Activated naive CD8-positive, alpha-beta T cell (primary cell): ENCODE results near the gene STAT6.

Experiments
- H3K27ac Mint-ChIP-seq: one replicate; pipeline ENCODE4 v1.8.0; 2021; ENCODE audit warnings: mixed read lengths
- H3K27me3 Mint-ChIP-seq: one replicate; pipeline ENCODE4 v1.8.0; 2021; ENCODE audit warnings: mixed read lengths
- H3K36me3 Mint-ChIP-seq: one replicate; pipeline ENCODE4 v1.8.0; 2021; ENCODE audit warnings: mixed read lengths
- H3K4me1 Mint-ChIP-seq: one replicate; pipeline ENCODE4 v1.8.0; 2021; ENCODE audit warnings: low read depth, mixed read lengths
- H3K4me3 Mint-ChIP-seq: one replicate; pipeline ENCODE4 v1.8.0; 2021; ENCODE audit warnings: mild to moderate bottlenecking, mixed read lengths
- H3K9me3 Mint-ChIP-seq: one replicate; pipeline ENCODE4 v1.8.0; 2021; ENCODE audit warnings: low read depth, mixed read lengths

Gene STAT6

DNA sequence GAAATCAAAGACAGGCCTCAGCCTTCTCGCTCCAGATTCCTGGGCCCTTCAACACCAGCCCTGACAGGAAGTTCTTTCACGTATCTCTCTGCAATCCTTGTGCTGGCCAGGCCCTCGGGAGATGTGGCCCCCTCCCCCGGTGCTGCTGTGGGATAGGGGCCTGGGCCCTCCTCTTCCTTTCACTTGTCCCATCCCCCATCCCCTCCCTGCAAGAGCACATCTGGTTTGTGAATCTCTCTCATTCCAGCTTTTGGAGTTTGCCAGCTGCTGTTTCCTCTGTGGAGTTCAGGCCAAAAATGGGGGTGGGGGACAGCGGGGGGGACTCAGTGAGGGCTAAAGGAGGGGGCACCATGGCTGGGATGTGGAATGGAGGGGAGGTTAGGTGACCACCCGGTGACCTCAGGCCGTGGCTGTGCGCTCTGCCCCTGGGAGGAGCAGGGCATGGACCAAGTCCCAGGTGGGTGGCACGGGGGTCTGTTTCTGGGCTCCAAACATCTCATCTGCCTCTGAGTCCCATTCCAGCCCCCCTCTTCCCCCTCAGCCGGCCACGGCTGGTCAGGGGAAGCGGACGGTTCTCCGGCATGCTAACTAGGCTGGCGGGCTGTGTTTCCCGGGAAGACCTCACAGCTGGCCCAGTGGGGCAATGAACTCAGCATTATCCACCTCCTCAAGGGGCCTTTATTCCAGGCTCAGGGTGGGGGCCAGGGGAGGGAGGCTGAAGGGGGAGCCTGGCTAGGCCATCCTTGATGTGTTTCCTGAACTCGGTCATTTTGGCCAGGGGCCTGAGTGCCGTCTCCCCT, 24.6 kb upstream of the STAT6 start:
- Mint-ChIP-seq H3K36me3 (no peaks in the 10 kb centered on the region), H3K4me3 (no peak overlapping the region), H3K27me3 (no peaks in the 10 kb centered on the region), H3K27ac (no peak overlapping the region), H3K9me3 (no peaks in the 10 kb centered on the region), H3K4me1 (peaks cover 3% of the 10 kb centered on the region)

DNA sequence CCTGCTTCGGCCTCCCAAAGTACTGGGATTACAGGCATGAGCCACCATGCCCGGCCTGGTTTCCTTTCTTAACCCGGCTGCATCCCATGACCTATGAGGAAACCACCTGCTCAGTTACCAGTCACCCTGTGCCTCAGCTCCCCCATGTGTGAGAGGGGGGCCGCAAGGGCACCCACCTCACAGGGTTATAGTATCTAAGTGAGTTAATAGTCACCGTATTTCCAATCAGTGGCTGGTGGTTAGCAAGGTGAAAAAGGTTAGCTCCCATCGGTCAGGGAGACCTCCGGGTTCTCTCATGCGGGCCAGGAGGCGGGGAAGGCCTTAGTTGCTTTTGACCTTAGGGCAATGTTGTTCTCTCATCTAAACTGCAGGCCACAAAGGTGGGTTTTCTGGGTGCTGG, 23.8 kb upstream of the STAT6 start:
- peaks cover 3% of the 10 kb centered on the region for H3K4me1 Mint-ChIP-seq
- H3K27ac Mint-ChIP-seq: no peak overlapping the region
- no peaks in the 10 kb centered on the region for H3K36me3 Mint-ChIP-seq
- H3K9me3 Mint-ChIP-seq: no peaks in the 10 kb centered on the region
- H3K27me3 Mint-ChIP-seq: no peaks in the 10 kb centered on the region
- no peak overlapping the region for H3K4me3 Mint-ChIP-seq

DNA sequence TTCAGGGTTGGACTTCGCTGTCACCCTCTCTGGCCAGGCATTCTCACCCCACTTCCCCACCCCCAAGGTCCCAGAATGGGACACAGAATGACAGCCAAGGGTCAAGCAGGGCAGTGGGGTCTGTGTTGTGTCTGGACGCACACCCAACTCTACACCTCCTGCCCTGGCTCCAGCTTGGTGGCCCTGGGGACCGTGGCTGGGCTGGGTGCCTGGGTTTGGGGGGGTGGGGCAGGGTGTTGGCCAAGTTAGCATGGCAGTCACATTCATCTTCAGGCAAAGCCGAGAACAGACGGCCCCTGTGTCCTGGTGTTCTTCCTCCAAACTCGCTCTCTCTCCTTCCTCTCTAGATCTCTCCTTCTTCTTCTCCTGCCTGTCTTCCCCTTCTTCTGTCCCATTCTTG, 22.8 kb upstream of the STAT6 start:
- Mint-ChIP-seq H3K27me3 (no peaks in the 10 kb centered on the region), H3K4me3 (no peak overlapping the region), H3K9me3 (no peaks in the 10 kb centered on the region), H3K27ac (no peak overlapping the region), H3K36me3 (no peaks in the 10 kb centered on the region), H3K4me1 (peaks cover 6% of the 10 kb centered on the region)

DNA sequence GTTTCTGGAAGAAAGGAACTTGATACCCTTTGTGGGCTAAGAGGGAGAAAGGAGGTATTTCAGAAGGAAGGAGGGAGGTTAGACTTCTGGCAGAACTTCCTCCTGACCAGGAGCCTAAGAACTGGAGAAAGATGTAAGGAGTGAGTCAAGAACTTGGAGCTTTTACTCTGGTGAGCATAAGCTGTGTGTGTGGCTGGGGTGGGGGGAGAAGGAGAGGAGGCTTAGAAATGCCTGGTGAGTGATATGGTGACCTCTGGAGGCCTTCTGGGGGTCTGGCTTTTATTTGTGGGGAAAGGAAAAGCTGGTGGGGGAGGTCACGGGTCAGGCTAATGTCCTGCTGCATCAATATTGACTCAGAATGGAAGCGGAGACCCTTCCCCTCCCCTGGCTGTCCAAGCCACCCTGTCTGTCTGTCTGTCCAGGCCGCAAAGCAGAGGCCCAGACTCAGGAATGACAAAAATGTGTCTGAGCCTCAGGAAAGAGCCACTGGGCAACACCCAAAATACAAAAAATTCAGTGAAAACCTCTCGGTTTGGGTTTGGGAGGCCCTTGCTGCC, 21.9 kb upstream of the STAT6 start:
- Mint-ChIP-seq H3K27me3 (no peaks in the 10 kb centered on the region), H3K9me3 (no peaks in the 10 kb centered on the region), H3K27ac (no peak overlapping the region), H3K36me3 (no peaks in the 10 kb centered on the region), H3K4me3 (no peak overlapping the region), H3K4me1 (peaks cover 6% of the 10 kb centered on the region)

DNA sequence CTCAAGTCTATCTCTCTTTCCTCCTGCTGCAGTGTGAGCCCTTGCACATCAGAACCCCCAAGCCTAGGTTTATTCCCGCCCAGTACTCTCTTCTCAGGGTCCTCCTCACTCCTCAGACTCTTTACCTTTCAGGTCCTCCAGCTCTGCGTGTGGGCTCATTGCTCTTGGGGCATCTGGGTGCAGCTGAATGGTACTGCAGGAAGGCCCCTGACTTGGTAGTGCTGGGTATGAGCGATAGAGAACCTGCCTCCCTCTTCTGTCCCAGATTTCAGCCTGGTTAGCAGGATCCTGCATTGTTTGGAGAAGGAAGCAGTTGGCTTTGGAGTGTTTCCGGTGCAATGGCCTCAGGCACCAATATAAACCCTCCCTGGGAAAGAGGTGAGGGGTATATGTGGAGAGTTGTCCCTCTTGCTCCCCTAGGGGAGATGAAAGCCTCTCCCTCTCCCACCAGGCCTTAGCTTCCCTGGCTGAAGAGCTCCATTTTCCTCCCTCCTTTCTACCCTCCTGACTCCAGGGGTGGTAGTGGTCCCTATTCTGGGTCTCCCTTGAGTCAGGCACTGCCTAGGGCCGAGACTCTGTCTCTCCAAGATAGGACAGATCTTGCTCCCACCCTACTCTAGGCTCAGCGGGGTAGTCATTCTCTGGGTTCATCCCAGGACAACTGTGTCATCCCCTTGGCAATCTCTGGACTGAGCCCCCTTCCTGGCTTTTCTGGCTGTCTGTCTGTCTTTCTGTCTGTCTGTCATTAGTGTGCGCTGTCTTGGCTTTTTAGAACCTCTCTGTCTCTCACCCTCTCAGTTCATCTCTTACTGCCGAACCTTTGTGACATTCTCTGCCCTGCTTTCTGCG, 21.0 kb upstream of the STAT6 start:
- Mint-ChIP-seq H3K4me3 (no peak overlapping the region), H3K36me3 (no peaks in the 10 kb centered on the region), H3K27ac (no peak overlapping the region), H3K4me1 (peaks cover 8% of the 10 kb centered on the region), H3K9me3 (no peaks in the 10 kb centered on the region), H3K27me3 (no peaks in the 10 kb centered on the region)

DNA sequence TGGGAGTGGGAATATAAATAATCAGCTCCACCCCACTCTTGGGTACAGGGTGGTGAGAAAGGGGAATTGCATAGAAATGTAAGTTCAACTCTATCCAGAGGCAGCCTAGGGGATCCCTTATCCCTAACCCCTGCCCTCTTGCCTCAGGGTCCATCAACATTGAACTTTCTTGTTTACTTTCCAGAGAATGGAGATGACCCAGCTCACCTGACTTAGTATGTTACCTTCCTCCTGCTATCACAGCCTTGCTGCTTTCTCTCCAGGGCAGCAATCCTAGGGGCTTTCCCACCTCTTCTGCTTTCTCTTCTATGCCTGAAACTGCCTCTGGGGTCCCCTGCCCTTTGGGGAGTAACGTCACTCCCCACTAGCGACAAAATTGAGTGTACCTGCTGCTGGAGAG, 19.8 kb upstream of the STAT6 start:
- Mint-ChIP-seq H3K4me1 (peaks cover 12% of the 10 kb centered on the region), H3K9me3 (no peaks in the 10 kb centered on the region), H3K27ac (no peak overlapping the region), H3K4me3 (no peak overlapping the region), H3K36me3 (no peaks in the 10 kb centered on the region), H3K27me3 (no peaks in the 10 kb centered on the region)

DNA sequence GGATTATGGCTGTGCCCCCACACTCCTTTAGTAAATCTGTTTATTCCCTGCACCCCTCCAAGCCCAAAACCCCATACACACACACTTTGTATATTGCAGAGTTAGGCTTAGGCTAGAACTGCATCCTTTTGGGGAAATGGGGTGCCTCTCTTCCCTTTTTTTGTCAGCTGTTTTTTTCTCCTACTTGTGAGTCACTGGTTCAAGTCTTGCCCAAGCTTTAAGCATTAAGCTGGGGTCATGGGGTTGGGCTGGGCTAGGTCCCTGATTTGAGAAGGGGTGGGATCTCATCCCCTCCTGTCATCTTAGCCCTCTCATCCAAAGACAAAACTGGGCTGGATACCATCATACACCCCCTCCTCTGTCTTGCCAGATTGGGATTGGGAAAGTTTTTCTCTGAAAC, 18.7 kb upstream of the STAT6 start:
- Mint-ChIP-seq H3K27me3 (no peaks in the 10 kb centered on the region), H3K36me3 (no peaks in the 10 kb centered on the region), H3K27ac (no peak overlapping the region), H3K9me3 (no peaks in the 10 kb centered on the region), H3K4me1 (peaks cover 12% of the 10 kb centered on the region), H3K4me3 (peak overlapping the region; percentile 68)

DNA sequence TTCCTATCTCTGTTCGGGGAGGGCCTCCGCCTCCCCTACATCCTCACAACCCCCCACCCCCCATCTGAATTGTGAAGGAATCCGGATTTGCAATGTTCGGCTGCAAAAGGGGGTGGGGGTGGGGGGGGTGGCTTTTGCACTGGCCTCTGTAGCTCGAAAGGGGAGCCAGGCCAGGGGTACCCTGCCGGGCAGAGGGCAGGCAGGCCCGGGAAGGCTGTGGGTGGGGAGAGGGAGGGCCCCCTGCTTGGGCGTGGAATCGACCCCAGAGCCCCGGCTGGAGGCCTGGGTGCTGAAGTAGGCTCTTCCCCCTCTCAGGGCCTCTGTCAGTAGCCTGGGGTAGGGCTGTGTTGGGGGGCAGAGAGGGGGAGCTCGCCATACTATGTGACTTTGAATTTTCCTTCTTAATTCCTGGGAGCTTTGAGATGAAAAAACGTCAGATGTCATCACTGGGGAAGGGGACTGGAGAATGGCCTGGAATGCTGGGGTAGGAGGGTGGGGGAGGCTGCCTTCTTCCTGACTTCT, 18.2 kb upstream of the STAT6 start:
- peak overlapping the region; percentile 68 for H3K4me3 Mint-ChIP-seq
- H3K4me1 Mint-ChIP-seq: peaks cover 14% of the 10 kb centered on the region
- H3K27me3 Mint-ChIP-seq: no peaks in the 10 kb centered on the region
- H3K9me3 Mint-ChIP-seq: no peaks in the 10 kb centered on the region
- no peak overlapping the region for H3K27ac Mint-ChIP-seq
- no peaks in the 10 kb centered on the region for H3K36me3 Mint-ChIP-seq

DNA sequence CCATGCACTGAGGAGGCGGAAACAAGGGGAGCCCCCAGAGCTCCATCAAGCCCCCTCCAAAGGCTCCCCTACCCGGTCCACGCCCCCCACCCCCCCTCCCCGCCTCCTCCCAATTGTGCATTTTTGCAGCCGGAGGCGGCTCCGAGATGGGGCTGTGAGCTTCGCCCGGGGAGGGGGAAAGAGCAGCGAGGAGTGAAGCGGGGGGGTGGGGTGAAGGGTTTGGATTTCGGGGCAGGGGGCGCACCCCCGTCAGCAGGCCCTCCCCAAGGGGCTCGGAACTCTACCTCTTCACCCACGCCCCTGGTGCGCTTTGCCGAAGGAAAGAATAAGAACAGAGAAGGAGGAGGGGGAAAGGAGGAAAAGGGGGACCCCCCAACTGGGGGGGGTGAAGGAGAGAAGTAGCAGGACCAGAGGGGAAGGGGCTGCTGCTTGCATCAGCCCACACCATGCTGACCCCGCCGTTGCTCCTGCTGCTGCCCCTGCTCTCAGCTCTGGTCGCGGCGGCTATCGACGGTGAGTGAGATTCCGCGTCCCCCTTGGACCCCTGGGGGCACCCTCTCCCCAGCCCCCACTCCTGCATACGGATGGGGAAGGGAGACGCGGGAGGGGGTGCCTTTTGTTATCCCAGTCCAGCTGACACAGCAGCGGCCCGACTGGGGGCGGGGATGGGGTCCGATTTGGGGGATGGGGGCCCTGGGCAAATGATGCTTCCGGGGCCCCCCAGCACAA, 17.5 kb upstream of the STAT6 start:
- Mint-ChIP-seq H3K36me3 (no peaks in the 10 kb centered on the region), H3K9me3 (no peaks in the 10 kb centered on the region), H3K4me3 (peak overlapping the region; percentile 44), H3K27ac (no peak overlapping the region), H3K4me1 (peaks cover 18% of the 10 kb centered on the region), H3K27me3 (no peaks in the 10 kb centered on the region)

DNA sequence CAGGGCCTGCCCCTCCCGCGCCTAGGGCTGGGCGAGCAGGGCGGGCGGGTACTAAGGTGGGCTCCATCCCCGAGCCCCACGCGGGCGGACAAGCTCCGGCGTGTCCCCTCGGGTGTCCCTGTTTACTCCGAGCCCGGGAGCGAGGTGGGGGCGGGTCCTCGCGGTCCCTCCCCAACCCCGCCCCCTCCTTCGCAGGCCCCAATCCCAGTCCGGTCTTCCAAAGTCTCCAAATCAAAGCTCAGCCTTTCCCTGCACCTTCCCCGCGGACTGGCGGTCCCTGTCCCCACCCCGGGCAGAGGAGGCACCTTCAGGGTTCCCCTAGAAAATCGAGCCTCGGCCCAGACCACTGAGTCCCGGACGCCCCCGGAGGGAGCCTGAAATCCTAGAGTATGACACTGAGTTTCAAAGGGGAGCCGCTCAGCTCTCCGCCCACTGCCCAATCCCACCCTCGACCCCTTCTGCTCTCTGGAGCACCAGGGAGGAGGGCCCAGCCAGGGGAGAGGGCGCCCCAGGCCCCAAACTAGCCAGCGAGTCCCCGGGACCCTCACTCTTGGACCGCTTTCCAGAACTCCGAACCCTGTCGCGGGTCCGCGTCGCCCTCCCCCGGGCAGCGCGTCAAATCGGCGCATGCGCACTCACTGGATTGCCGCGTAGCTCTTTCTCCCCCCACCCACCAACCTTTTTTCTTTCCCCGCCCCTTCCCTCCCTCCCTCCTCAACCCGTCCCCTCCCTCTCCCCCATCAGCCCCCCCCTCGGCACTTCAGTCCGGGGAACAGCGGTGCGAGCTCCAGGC, 16.8 kb upstream of the STAT6 start, which contains the start of gene LRP1:
Gene LRP1 (plus strand): TSS at position 758 of the 793 bp plus-strand sequence. CDS start 482 bp downstream, outside the sequence.
- Mint-ChIP-seq H3K4me1 (peaks cover 18% of the 10 kb centered on the region), H3K36me3 (no peaks in the 10 kb centered on the region), H3K27me3 (no peaks in the 10 kb centered on the region), H3K4me3 (peak within 1 kb of the TSS; percentile 85), H3K9me3 (no peaks in the 10 kb centered on the region), H3K27ac (peak within 1 kb of the TSS; percentile 16)

DNA sequence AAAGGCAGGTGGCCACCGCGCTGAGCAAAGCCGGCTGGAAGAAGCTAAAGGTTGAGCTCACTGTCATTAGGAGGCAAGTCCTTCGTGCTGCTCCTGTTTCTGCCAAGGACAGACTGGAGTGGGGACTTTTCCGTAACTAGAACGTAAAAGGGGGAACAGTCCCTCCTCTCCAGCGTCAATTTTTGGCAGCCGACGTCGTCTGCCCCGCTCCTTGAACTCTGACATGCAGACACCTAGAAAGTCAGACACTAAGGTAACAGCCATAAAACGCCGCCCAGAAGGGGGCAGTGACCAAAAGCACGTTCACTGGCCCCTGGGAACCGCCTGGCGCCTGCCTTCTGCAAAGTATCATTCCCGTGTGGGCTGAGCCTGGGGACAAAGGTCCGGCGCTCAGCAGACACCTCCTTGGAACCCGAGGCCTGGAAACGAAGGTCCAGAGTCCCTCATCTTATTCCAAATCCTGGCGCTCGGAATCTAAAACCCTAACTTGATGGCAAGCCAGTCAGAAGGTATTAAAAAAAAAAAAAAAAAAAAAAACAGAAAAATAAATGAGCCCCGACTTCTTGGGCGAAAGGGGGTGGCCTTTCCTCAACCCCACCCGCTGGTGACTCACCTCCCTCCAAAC, 16.1 kb upstream of the STAT6 start:
- Mint-ChIP-seq H3K36me3 (no peaks in the 10 kb centered on the region), H3K4me1 (peaks cover 18% of the 10 kb centered on the region), H3K27me3 (no peaks in the 10 kb centered on the region), H3K4me3 (peak overlapping the region; percentile 85), H3K9me3 (no peaks in the 10 kb centered on the region), H3K27ac (peak overlapping the region; percentile 16)

DNA sequence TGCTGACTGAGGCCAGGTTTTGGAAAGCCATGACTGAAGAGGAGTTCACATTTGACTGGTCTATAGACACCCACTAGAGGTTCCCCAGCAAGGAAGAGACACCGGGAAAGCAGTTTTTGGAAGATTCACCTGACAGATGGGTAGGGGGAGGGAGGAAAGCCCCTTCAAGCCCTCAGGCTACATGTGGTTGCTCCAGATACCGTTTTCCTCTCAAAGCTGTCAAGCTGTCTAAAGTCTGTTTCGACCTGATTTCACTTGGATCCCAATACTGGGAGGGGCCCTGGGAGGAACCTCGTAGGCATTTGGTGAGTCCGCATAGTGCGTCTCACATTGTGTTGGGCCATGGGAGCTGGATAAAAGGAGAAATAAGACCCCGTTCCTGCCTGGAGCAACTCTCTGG, 15.4 kb upstream of the STAT6 start:
- Mint-ChIP-seq H3K27ac (no peak overlapping the region), H3K4me3 (peak overlapping the region; percentile 27), H3K9me3 (no peaks in the 10 kb centered on the region), H3K27me3 (no peaks in the 10 kb centered on the region), H3K4me1 (peaks cover 18% of the 10 kb centered on the region), H3K36me3 (no peaks in the 10 kb centered on the region)

DNA sequence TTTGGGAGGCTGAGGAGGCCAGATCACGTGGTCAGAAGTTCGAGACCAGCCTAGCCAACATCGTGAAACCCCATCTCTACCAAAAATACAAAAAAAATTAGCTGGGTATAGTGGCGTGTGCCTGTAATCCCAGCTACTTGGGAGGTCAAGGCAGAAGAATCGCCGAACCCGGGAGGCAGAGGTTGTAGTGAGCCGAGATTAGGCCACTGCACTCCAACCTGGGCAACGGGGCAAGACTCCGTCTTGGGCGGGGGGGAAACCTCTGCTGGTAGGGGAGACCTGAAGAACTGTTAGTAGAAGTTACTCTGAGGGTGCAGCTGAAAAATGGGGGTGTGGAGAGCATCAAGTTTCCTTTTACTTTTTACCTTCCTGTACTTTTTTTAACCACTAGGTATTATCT, 14.9 kb upstream of the STAT6 start:
- Mint-ChIP-seq H3K4me3 (no peak overlapping the region), H3K36me3 (no peaks in the 10 kb centered on the region), H3K27me3 (no peaks in the 10 kb centered on the region), H3K4me1 (peaks cover 17% of the 10 kb centered on the region), H3K27ac (no peak overlapping the region), H3K9me3 (no peaks in the 10 kb centered on the region)
